SU-DHL-6 (cell line): ENCODE measurements around the gene TMEM212.

Experiments used
- H2AFZ ChIP-seq: fragments of 200-600 bp; sonication (generic); 2 replicates; pipeline ENCODE4 v1.6.1; 2014; ENCODE audit warnings: low read depth, mild to moderate bottlenecking, moderate library complexity, mixed read lengths, antibody characterized with exemption, low read length; ENCODE audit not compliant: severe bottlenecking
- H3F3A ChIP-seq: fragments of 200-600 bp; shearing (Covaris generic); 2 replicates; pipeline ENCODE4 v1.6.0; 2016; ENCODE audit warnings: antibody characterized with exemption, mild to moderate bottlenecking; ENCODE audit not compliant: insufficient read depth
- H3K27ac ChIP-seq: fragments of 200-600 bp; sonication (generic); 2 replicates; pipeline ENCODE4 v1.5.1; 2016; ENCODE audit warnings: low read depth, mild to moderate bottlenecking, low read length, moderate library complexity, mixed read lengths
- H3K27me3 ChIP-seq: fragments of 200-600 bp; sonication (generic), shearing (Covaris generic); 2 replicates; pipeline ENCODE4 v1.6.0; 2014; ENCODE audit warnings: mild to moderate bottlenecking, low read length
- H3K36me3 ChIP-seq: fragments of 200-600 bp; sonication (generic); 2 replicates; pipeline ENCODE4 v1.6.1; 2014; ENCODE audit warnings: mild to moderate bottlenecking, low read length, mixed read lengths
- H3K4me2 ChIP-seq: fragments of 300-600, 200-600 bp; shearing (Covaris generic), sonication (generic); 2 replicates; pipeline ENCODE4 v1.6.0; 2014; ENCODE audit warnings: low read length, low read depth, mild to moderate bottlenecking; ENCODE audit not compliant: poor library complexity, severe bottlenecking
- H3K4me3 ChIP-seq: fragments of 200-600 bp; sonication (generic); 2 replicates; pipeline ENCODE4 v1.5.1; 2014; ENCODE audit warnings: antibody characterized with exemption, low read length, mild to moderate bottlenecking, mixed read lengths; ENCODE audit not compliant: insufficient read depth, poor library complexity, severe bottlenecking
- H3K79me2 ChIP-seq: fragments of 200-600 bp; sonication (generic); 2 replicates; pipeline ENCODE4 v1.6.1; 2014; ENCODE audit warnings: mild to moderate bottlenecking, low read length, moderate library complexity; ENCODE audit not compliant: insufficient read depth
- H3K9ac ChIP-seq: fragments of 200-600 bp; sonication (generic); 2 replicates; pipeline ENCODE4 v1.7.0; 2014; ENCODE audit warnings: mild to moderate bottlenecking, low read length
- H3K9me2 ChIP-seq: fragments of 200-600 bp; sonication (generic); replicated peaks from 2 replicates; pipeline ENCODE4 v1.6.1; 2014; ENCODE audit warnings: low read length; ENCODE audit not compliant: insufficient read depth
- H3K9me3 ChIP-seq: fragments of 200-600 bp; sonication (generic); 2 replicates; pipeline ENCODE4 v1.6.1; 2014; ENCODE audit warnings: low read length, mixed read lengths; ENCODE audit not compliant: insufficient read depth
- H4K20me1 ChIP-seq: fragments of 200-600 bp; sonication (generic); 2 replicates; pipeline ENCODE4 v1.6.1; 2014; ENCODE audit warnings: low read depth, mild to moderate bottlenecking, antibody characterized with exemption, low read length, moderate library complexity, mixed read lengths
- CTCF ChIP-seq: fragments of 200-600 bp; sonication (generic); IDR thresholded peaks from one replicate; pipeline ENCODE4 v1.5.1; 2017; ENCODE audit warnings: antibody characterized with exemption, mild to moderate bottlenecking, low read length, moderate library complexity; ENCODE audit not compliant: insufficient read depth, poor library complexity, severe bottlenecking
- EZH2phosphoT487 ChIP-seq: fragments of 200-600 bp; sonication (generic), shearing (Covaris generic); conservative IDR thresholded peaks from 2 replicates; pipeline ENCODE4 v1.6.1; 2018; ENCODE audit warnings: mild to moderate bottlenecking, antibody characterized with exemption, low read length, moderate library complexity, mixed read lengths

TMEM212 gene

GRCh38 chr3:171847595-171848259, 4.6 kb downstream of the TMEM212 start:
- Histone ChIP-seq H3K79me2 (no peaks in the 10 kb centered on the region), H4K20me1 (no peaks in the 10 kb centered on the region)
- TF ChIP-seq EZH2phosphoT487 (no peak), CTCF (no peak)

GRCh38 chr3:171849617-171850319, 6.6 kb downstream of the TMEM212 start:
- H3K27ac ChIP-seq, result no peak overlapping the region
- no peaks in the 10 kb centered on the region for H3K36me3 ChIP-seq
- no peak overlapping the region for H3K4me3 ChIP-seq
- TF ChIP-seq EZH2phosphoT487 (no peak), CTCF (no peak)
- H3K9me3 ChIP-seq, result peaks cover 7% of the 10 kb centered on the region; the same call in 1 of the 2 replicates
- no peaks in the 10 kb centered on the region for H3F3A ChIP-seq
- H3K9me2 ChIP-seq, result no peaks in the 10 kb centered on the region
- H3K27me3 ChIP-seq, result peaks cover 2% of the 10 kb centered on the region; the same call in 1 of the 2 replicates
- no peak overlapping the region for H3K4me2 ChIP-seq
- H3K9ac ChIP-seq, result no peak overlapping the region
- no peaks in the 10 kb centered on the region for H4K20me1 ChIP-seq
- no peak overlapping the region for H2AFZ ChIP-seq
- H3K79me2 ChIP-seq, result no peaks in the 10 kb centered on the region

More at GRCh38 chr3:171847595-171848259, 4.6 kb downstream of the TMEM212 start:
- H3K27me3 ChIP-seq, result peaks cover 2% of the 10 kb centered on the region; the same call in 1 of the 2 replicates
- H3K27ac ChIP-seq, result no peak overlapping the region
- H3K9ac ChIP-seq, result no peak overlapping the region
- no peak overlapping the region for H2AFZ ChIP-seq
- no peaks in the 10 kb centered on the region for H3K9me2 ChIP-seq
- no peak overlapping the region for H3K4me3 ChIP-seq
- H3K4me2 ChIP-seq, result no peak overlapping the region
- H3F3A ChIP-seq, result no peaks in the 10 kb centered on the region
- no peaks in the 10 kb centered on the region for H3K36me3 ChIP-seq
- H3K9me3 ChIP-seq, result no peaks in the 10 kb centered on the region

- no peaks in the 10 kb centered on the region for H3F3A ChIP-seq
Measured at GRCh38 chr3:171850320-171850959, 7.3 kb downstream of the TMEM212 start.

More at GRCh38 chr3:171850320-171850959, 7.3 kb downstream of the TMEM212 start:
- Histone ChIP-seq H3K9me2 (no peaks in the 10 kb centered on the region), H3K27me3 (peaks cover 2% of the 10 kb centered on the region; the same call in 1 of the 2 replicates), H2AFZ (no peak overlapping the region), H3K36me3 (no peaks in the 10 kb centered on the region), H3K27ac (no peak overlapping the region), H3K9me3 (peaks cover 12% of the 10 kb centered on the region; the same call in 1 of the 2 replicates), H3K9ac (no peak overlapping the region), H4K20me1 (no peaks in the 10 kb centered on the region), H3K4me3 (no peak overlapping the region), H3K79me2 (no peaks in the 10 kb centered on the region), H3K4me2 (no peak overlapping the region)
- no peak for TF ChIP-seq CTCF
- no peak for TF ChIP-seq EZH2phosphoT487
